HepG2 (cell line): Measurements from ENCODE around the gene PLCG2. TPM values are rescaled to one million over a fixed set of nuclear protein-coding genes. Genes with fewer than 3 reads are reported as not detected.

Source experiments
- ATF1 ChIP-seq: IDR thresholded peaks from 2 replicates; pipeline ENCODE4 v1.6.1; 2016; ENCODE audit warnings: mild to moderate bottlenecking, control low read depth
- ATF7 ChIP-seq, 2 experiments: fragments of 450-650 bp in 1 of 2; sonication (generic) in 1 of 2; formaldehyde crosslinking in 1 of 2; IDR thresholded peaks; 2 replicates each; pipeline versions ENCODE4 v1.4.0 to v1.6.1; 2016 to 2020; ENCODE audit warnings: antibody characterized with exemption in 1 of 2, mild to moderate bottlenecking in 1 of 2, missing genetic modification reagents in 1 of 2
- CEBPG ChIP-seq: IDR thresholded peaks from 2 replicates; pipeline ENCODE4 v1.6.1; 2016
- CTCF ChIP-seq: sonication (generic); formaldehyde crosslinking; IDR thresholded peaks from 2 replicates; pipeline ENCODE4 v1.5.0; 2020; ENCODE audit warnings: mild to moderate bottlenecking, missing genetic modification reagents, moderate library complexity
- HNRNPL ChIP-seq: fragments of 200-400 bp; formaldehyde crosslinking; IDR thresholded peaks from 2 replicates; pipeline ENCODE4 v1.6.1; 2017; ENCODE audit warnings: mild to moderate bottlenecking, low read depth, low read length
- KDM5B ChIP-seq: sonication (generic); formaldehyde crosslinking; IDR thresholded peaks from 2 replicates; pipeline ENCODE4 v1.4.0; 2020; ENCODE audit warnings: missing genetic modification reagents, mild to moderate bottlenecking, borderline replicate concordance
- RFX3 ChIP-seq: IDR thresholded peaks from 2 replicates; pipeline ENCODE4 v1.6.1; 2016; ENCODE audit warnings: missing biosample characterization, missing genetic modification reagents
- TBX2 ChIP-seq: sonication (generic); formaldehyde crosslinking; IDR thresholded peaks from 2 replicates; pipeline ENCODE4 v1.5.0; 2020; ENCODE audit warnings: missing genetic modification reagents, mild to moderate bottlenecking, borderline replicate concordance
- ZBTB7A ChIP-seq: sonication (generic); formaldehyde crosslinking; IDR thresholded peaks from 2 replicates; pipeline ENCODE4 v1.8.0; 2022; ENCODE audit warnings: mild to moderate bottlenecking, missing genetic modification reagents
- ZNF317 ChIP-seq: sonication (generic); formaldehyde crosslinking; IDR thresholded peaks from 2 replicates; pipeline ENCODE4 v1.5.0; 2020; ENCODE audit warnings: mild to moderate bottlenecking, missing genetic modification reagents
- ZNF547 ChIP-seq: sonication (generic); formaldehyde crosslinking; IDR thresholded peaks from 2 replicates; pipeline ENCODE4 v1.5.1; 2020; ENCODE audit warnings: mild to moderate bottlenecking, missing genetic modification reagents
- ZNF629 ChIP-seq: sonication (generic); formaldehyde crosslinking; conservative IDR thresholded peaks from 2 replicates; pipeline ENCODE4 v1.5.0; 2020; ENCODE audit warnings: missing genetic modification reagents
- ZNF773 ChIP-seq: sonication (generic); formaldehyde crosslinking; IDR thresholded peaks from 2 replicates; pipeline ENCODE4 v1.4.0; 2020; ENCODE audit warnings: missing genetic modification reagents, borderline replicate concordance
- ZNF782 ChIP-seq: sonication (generic); formaldehyde crosslinking; IDR thresholded peaks from 2 replicates; pipeline ENCODE4 v1.4.0; 2020; ENCODE audit warnings: missing genetic modification reagents, mild to moderate bottlenecking, borderline replicate concordance
- polyA plus RNA-seq, 8 experiments: library from polyadenylated mRNA; depleted of rRNA in 3 of 8; stranded (reverse) in 7 of 8; unstranded in 1 of 8; fragments of >200 nt; fragmentation: Illumina TruSeq in 4 of 8; extraction: Trizol in 4 of 8; gene quantifications; 2 replicates each; pipeline versions ENCODE4 v1.2.1 to v1.2.3, GENCODE V29; 2011 to 2016; ENCODE audit warnings: low read depth in 4 of 8, missing spikeins in 1 of 8, mixed read lengths in 1 of 8; ENCODE audit not compliant: insufficient read depth in 1 of 8
- total RNA-seq, 5 experiments: library from RNA; depleted of rRNA; stranded (reverse); fragments of >200 nt; fragmentation: Illumina TruSeq; extraction: Trizol; gene quantifications; 2 replicates each; pipeline ENCODE4 v1.2.3, GENCODE V29; 2016; ENCODE audit warnings: low read depth in 1 of 5
- TF ChIP-seq, protein P1 (sequence below): IDR thresholded peaks from 2 replicates; pipeline ENCODE4 v1.6.1; 2016; ENCODE audit warnings: missing compliant biosample characterization, missing genetic modification reagents, borderline replicate concordance
- TF ChIP-seq, protein P2 (sequence below): sonication (generic); formaldehyde crosslinking; IDR thresholded peaks from 2 replicates; pipeline ENCODE4 v1.4.0; 2020; ENCODE audit warnings: low read depth, missing genetic modification reagents
- TF ChIP-seq, protein P3 (sequence below): sonication (generic); formaldehyde crosslinking; IDR thresholded peaks from 2 replicates; pipeline ENCODE4 v1.4.0; 2020; ENCODE audit warnings: missing genetic modification reagents, borderline replicate concordance

Gene PLCG2
- total and polyA plus RNA-seq, 2 of the 13 experiments (the other 11 are each of a cell fraction or from before 2014, with no cell fraction given), result 0.13 to 0.18 TPM

DNA sequence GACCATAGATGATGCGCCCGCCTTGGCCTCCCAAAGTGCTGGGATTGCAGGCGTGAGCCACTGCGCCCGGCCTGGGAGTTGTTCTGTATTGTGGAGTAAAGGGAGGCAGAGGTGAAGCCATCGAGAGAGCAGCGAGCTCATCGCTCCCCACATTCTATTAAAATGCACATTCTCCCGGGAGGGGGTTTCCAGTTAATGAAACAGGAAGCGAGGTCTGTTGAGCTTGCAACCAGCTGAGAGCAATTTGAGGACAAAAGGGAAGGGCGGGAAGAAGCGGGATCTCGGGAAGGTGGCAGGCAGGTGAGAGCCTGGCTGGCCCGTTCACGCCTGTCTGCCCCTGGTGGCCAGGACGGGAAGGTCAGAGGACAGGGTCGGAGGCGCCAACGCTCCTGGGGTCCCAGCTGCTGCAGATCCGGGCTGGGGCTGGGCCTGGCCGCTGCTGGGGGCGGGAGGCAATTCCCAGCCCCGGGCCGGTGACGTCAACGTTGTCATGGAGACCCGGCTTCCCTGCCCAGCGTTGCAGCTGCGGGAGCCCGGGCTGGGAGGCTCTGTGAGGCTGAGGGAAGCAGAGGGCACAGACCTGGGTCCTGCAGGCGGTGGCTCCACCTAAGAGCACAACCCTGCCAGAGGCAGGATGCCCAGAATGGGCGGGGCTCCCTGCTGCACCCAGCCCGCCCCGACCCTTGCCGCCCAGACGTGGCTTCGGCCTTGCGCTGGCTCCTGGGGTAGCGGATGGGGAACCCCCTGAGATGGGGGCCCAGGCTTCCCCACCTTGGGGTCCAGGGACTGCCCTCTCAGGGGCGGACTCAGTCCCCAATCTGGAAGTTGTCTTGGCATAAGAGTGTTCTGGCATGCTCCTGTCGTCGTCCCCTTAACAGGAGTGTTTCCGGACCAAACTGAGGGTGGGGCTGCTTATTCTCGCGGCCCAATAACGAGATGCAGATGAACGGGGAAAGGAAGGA is 48.7 kb upstream of the PLCG2 start (continued):
- TF ChIP-seq ATF1 (CRISPR knock-in tag), result no peak
- 0 out of 2 replicates have a peak, but pooled peaks have one; percentile 14 for TF ChIP-seq ZNF782 (CRISPR knock-in tag)
- peak; percentile 64; the same call in 1 of the 2 replicates for TF ChIP-seq TBX2 (CRISPR knock-in tag)
- TF ChIP-seq, protein P1, sequence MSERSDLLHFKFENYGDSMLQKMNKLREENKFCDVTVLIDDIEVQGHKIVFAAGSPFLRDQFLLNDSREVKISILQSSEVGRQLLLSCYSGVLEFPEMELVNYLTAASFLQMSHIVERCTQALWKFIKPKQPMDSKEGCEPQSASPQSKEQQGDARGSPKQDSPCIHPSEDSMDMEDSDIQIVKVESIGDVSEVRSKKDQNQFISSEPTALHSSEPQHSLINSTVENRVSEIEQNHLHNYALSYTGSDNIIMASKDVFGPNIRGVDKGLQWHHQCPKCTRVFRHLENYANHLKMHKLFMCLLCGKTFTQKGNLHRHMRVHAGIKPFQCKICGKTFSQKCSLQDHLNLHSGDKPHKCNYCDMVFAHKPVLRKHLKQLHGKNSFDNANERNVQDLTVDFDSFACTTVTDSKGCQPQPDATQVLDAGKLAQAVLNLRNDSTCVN, result peak; percentile 57; the same call in 1 of the 2 replicates
- TF ChIP-seq KDM5B (CRISPR knock-in tag), result peak; percentile 53; the same call in 1 of the 2 replicates
- TF ChIP-seq CTCF (CRISPR knock-in tag), result peak; percentile 85
- no peak for TF ChIP-seq CEBPG (CRISPR knock-in tag)
- TF ChIP-seq ATF7 (IDR thresholded peaks at IDR 0.05), result peak; percentile 73
- no peak; the same call in 1 of the 2 replicates for TF ChIP-seq ATF7 (CRISPR knock-in tag; IDR thresholded peaks at IDR 0.05)
- TF ChIP-seq ZNF547, result 0 out of 2 replicates have a peak, but pooled peaks have one; percentile 22
- peak; percentile 54; the same call in 1 of the 2 replicates for TF ChIP-seq ZNF317
- TF ChIP-seq, protein P2, sequence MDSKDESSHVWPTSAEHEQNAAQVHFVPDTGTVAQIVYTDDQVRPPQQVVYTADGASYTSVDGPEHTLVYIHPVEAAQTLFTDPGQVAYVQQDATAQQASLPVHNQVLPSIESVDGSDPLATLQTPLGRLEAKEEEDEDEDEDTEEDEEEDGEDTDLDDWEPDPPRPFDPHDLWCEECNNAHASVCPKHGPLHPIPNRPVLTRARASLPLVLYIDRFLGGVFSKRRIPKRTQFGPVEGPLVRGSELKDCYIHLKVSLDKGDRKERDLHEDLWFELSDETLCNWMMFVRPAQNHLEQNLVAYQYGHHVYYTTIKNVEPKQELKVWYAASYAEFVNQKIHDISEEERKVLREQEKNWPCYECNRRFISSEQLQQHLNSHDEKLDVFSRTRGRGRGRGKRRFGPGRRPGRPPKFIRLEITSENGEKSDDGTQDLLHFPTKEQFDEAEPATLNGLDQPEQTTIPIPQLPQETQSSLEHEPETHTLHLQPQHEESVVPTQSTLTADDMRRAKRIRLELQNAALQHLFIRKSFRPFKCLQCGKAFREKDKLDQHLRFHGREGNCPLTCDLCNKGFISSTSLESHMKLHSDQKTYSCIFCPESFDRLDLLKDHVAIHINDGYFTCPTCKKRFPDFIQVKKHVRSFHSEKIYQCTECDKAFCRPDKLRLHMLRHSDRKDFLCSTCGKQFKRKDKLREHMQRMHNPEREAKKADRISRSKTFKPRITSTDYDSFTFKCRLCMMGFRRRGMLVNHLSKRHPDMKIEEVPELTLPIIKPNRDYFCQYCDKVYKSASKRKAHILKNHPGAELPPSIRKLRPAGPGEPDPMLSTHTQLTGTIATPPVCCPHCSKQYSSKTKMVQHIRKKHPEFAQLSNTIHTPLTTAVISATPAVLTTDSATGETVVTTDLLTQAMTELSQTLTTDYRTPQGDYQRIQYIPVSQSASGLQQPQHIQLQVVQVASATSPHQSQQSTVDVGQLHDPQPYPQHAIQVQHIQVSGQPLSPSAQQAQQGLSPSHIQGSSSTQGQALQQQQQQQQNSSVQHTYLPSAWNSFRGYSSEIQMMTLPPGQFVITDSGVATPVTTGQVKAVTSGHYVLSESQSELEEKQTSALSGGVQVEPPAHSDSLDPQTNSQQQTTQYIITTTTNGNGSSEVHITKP (CRISPR knock-in tag), result 0 out of 2 replicates have a peak, but pooled peaks have one; percentile 24
- peak; percentile 75 for TF ChIP-seq RFX3 (CRISPR knock-in tag)
- TF ChIP-seq, protein P3, sequence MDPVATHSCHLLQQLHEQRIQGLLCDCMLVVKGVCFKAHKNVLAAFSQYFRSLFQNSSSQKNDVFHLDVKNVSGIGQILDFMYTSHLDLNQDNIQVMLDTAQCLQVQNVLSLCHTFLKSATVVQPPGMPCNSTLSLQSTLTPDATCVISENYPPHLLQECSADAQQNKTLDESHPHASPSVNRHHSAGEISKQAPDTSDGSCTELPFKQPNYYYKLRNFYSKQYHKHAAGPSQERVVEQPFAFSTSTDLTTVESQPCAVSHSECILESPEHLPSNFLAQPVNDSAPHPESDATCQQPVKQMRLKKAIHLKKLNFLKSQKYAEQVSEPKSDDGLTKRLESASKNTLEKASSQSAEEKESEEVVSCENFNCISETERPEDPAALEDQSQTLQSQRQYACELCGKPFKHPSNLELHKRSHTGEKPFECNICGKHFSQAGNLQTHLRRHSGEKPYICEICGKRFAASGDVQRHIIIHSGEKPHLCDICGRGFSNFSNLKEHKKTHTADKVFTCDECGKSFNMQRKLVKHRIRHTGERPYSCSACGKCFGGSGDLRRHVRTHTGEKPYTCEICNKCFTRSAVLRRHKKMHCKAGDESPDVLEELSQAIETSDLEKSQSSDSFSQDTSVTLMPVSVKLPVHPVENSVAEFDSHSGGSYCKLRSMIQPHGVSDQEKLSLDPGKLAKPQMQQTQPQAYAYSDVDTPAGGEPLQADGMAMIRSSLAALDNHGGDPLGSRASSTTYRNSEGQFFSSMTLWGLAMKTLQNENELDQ, result no peak
- 0 out of 2 replicates have a peak, but pooled peaks have one; percentile 51 for TF ChIP-seq ZBTB7A (CRISPR knock-in tag)
- 0 out of 2 replicates have a peak, but pooled peaks have one; percentile 10 for TF ChIP-seq ZNF629 (CRISPR knock-in tag)
- no peak for TF ChIP-seq ZNF773 (CRISPR knock-in tag)
- 0 out of 2 replicates have a peak, but pooled peaks have one; percentile 12 for TF ChIP-seq HNRNPL
